Psoas muscle (tissue), 8 donors: ENCODE data around the gene NUAK2. TPM values are rescaled to one million over a fixed set of nuclear protein-coding genes. Genes with fewer than 3 reads are reported as not detected.

ENCODE experiments used
- ATAC-seq, 4 donors: fragments of 200-7000 bp; cut with Tn5 transposase; one replicate each; pipeline ENCODE4 v1.9.1; 2020; ENCODE audit warnings: moderate library complexity in 3 of 4, mild to moderate bottlenecking in 2 of 4
- DNase-seq, 2 donors: peaks; one replicate each; pipeline ENCODE4 v3.0.0-alpha.2; 2020
- H3K27ac ChIP-seq: fragments of 200-600 bp; one replicate; pipeline ENCODE4 v1.8.0; 2022
- H3K27me3 ChIP-seq, 3 donors: fragments of 200-600 bp in 1 of 3; one replicate each; pipeline versions ENCODE4 v1.6.1 to v1.8.0; 2013 to 2022; ENCODE audit warnings: low read length in 2 of 3, mild to moderate bottlenecking in 2 of 3, moderate library complexity in 1 of 3; ENCODE audit not compliant: insufficient read depth in 3 of 3
- H3K36me3 ChIP-seq, 2 donors: fragments of 200-600 bp in 1 of 2; one replicate each; pipeline versions ENCODE4 v1.6.1 to v1.8.0; 2013 to 2022; ENCODE audit warnings: low read depth in 1 of 2, mild to moderate bottlenecking in 1 of 2, moderate library complexity in 1 of 2; ENCODE audit not compliant: insufficient read depth in 1 of 2
- H3K4me1 ChIP-seq: fragments of 200-600 bp; one replicate; pipeline ENCODE4 v1.8.0; 2022
- H3K4me3 ChIP-seq: fragments of 200-600 bp; one replicate; pipeline ENCODE4 v1.8.0; 2022; ENCODE audit warnings: mild to moderate bottlenecking
- H3K9me3 ChIP-seq: fragments of 200-600 bp; one replicate; pipeline ENCODE4 v1.8.0; 2022
- CTCF ChIP-seq: fragments of 200-600 bp; IDR thresholded peaks from one replicate; pipeline ENCODE4 v1.8.0; 2022; ENCODE audit warnings: antibody characterized with exemption
- WGBS, 3 donors: extraction: QIAGEN DNeasy Blood & Tissue Kit; methylation state at CpG; one replicate each; pipeline versions ENCODE4 v1.1.6 to v1.1.7; 2013; 5-methylcytosine and 5-hydroxymethylcytosine counted together
- intact Hi-C, 2 donors: fragments of 100-400 bp; cut with DNase I; formaldehyde crosslinking; loops; one replicate each; pipeline versions ENCODE4 v1.11.0 to v1.14.2; 2022
- polyA plus RNA-seq, 3 donors: library from polyadenylated mRNA; stranded (reverse); fragments of 200-250 nt; gene quantifications; one replicate each; pipeline ENCODE4 v1.2.3, GENCODE V29; 2013
- total RNA-seq, 4 donors: library from RNA; stranded (reverse); fragmentation: NEBNext Ultra II Directional in 2 of 4; extraction: Animal tissue kit (Norgen Biotek cat#: 25700) in 2 of 4; gene quantifications; one replicate each; pipeline versions ENCODE4 v1.2.1 to v1.2.4, GENCODE V29; 2021 to 2023
- donor health status: healthy with polysubstance abuse.
- donor health status: DM: no; HTN: no; CAD: no; lungs with moderate emphysema.
- donor health status: Bipolar disorder and iron deficiency.
- donor health status: healthy.
- donor health status: DM: yes; HTN: yes; CAD: no.
- donor health status: DM: no; HTN: no; CAD: no.
- donor health status: DM: no; HTN: no; CAD: no.
- donor health status: DM: yes; HTN: yes; CAD: no.

The NUAK2 gene
- total and polyA plus RNA-seq, 7 donors = 0.20 to 1.3 (median 0.55) TPM

- TF ChIP-seq CTCF = no peak
- intact Hi-C loops = loop anchor here in 1 of 2 donors (5.0 kb wide), 1 partner anchor 127 kb away; no protein-coding TSS in a partner anchor
- ATAC-seq = no peak
- Histone ChIP-seq H3K9me3 (no peaks in the 10 kb centered on the region), H3K4me1 (no peaks in the 10 kb centered on the region), H3K4me3 (no peak overlapping the region), H3K27me3 (peaks cover 0 to 21% (median 4%) of the 10 kb centered on the region in 3 donors), H3K27ac (no peak overlapping the region), H3K36me3 (no peaks in the 10 kb centered on the region)
- no peak for DNase-seq
- WGBS, 3 donors = 65 to 74% (median 73%) methylated on average over 4 of the region's 4 CpGs
Measured at GRCh38 chr1:205350124-205350523, 28.6 kb upstream of the NUAK2 start.

GRCh38 chr1:205348554-205349487 is 27.3 kb upstream of the NUAK2 start:
- H3K9me3 ChIP-seq = no peaks in the 10 kb centered on the region
- intact Hi-C loops = loop anchor here in 1 of 2 donors (5.0 kb wide), 1 partner anchor 173 kb away; no protein-coding TSS in a partner anchor
- TF ChIP-seq CTCF = no peak
- no peaks in the 10 kb centered on the region for H3K36me3 ChIP-seq
- 68 to 71% (median 69%) methylated on average over 5 of the region's 5 CpGs for WGBS, 3 donors
- peaks cover 4% of the 10 kb centered on the region for H3K4me1 ChIP-seq
- no peak overlapping the region for H3K27ac ChIP-seq
- no peak overlapping the region for H3K4me3 ChIP-seq
- ATAC-seq (no peak), DNase-seq (no peak)
- H3K27me3 ChIP-seq = peaks cover 0 to 33% (median 7%) of the 10 kb centered on the region in 3 donors

DNA sequence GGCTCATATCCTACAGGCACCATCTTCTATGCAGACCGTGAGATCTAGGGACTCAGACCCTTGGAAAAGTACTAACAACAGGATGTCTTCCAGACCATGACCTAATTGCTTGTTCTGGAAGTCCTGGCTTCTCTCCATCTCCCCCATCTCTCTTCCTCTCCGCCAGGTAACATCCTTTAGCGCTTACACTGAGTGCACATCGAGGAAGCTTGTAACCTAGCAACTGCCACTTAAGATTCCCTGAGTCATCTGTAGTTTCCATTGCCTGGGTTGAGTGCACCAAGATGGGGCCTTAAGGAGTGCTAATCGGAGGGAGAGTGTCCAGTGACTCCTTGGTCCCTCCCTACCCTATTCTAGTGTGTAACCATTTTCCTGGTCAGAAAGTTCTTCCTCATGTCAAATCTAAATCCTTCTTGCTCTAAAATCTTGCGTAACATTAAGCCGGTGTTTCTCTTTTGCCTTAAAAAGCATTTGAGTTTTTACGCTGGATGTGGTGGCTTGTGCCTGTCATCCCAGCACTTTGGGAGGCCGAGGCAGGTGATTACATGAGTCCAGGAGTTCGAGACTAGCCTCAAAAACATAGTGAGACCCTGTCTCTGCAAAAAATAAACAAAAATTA is 25.5 kb upstream of the NUAK2 start:
- no peak overlapping the region for H3K4me3 ChIP-seq
- ATAC-seq = no peak
- TF ChIP-seq CTCF = no peak
- no peaks in the 10 kb centered on the region for H3K9me3 ChIP-seq
- intact Hi-C loops = loop anchor here in 1 of 2 donors (5.0 kb wide), 1 partner anchor 175 kb away; no protein-coding TSS in a partner anchor
- H3K4me1 ChIP-seq = peaks cover 9% of the 10 kb centered on the region
- WGBS, 3 donors = 82 to 85% (median 83%) methylated on average over 10 of the region's 10 CpGs
- H3K27me3 ChIP-seq = peaks cover 0 to 46% (median 14%) of the 10 kb centered on the region in 3 donors
- no peak for DNase-seq
- H3K36me3 ChIP-seq = no peaks in the 10 kb centered on the region
- H3K27ac ChIP-seq = no peak overlapping the region

GRCh38 chr1:205345761-205346160 is 24.2 kb upstream of the NUAK2 start:
- Histone ChIP-seq H3K4me3 (no peak overlapping the region), H3K27ac (no peak overlapping the region), H3K4me1 (peaks cover 12% of the 10 kb centered on the region), H3K27me3 (peaks cover 0 to 46% (median 14%) of the 10 kb centered on the region in 3 donors), H3K9me3 (no peaks in the 10 kb centered on the region), H3K36me3 (no peaks in the 10 kb centered on the region)
- 87 to 94% (median 91%) methylated on average over 11 of the region's 11 CpGs for WGBS, 3 donors
- no peak for TF ChIP-seq CTCF
- intact Hi-C loops = loop anchor here in 1 of 2 donors (5.0 kb wide), 1 partner anchor 177 kb away; no protein-coding TSS in a partner anchor
- ATAC-seq (no peak), DNase-seq (no peak)
